ENCODE results near the gene STX5.
A peak's percentile ranks its signal among the peaks of the same experiment; 100 is the strongest.
"Not testable (repeated sequence)": the region's sequence is repeated elsewhere in the genome, so short reads cannot be mapped to it uniquely, and the experiment has no call there.

Gene STX5

DNA sequence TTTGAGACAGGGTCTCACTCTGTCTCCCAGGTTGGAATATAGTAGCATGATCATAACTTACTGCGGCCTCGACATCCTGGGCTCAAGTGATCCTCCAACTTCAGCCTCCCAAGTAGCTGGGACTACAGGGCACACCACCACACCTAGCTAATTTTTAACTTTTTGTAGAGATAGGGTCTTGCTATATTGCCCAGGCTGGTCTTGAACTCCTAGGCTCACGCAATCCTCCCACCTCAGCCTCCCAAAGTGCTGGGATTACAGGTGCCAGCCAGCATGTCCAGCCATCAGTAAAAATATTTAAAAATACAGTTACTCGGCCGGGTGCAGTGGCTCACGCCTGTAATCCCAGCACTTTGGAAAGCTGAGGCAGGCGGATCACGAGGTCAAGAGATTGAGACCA lies 3.7 kb downstream of the STX5 start:
- DNase-seq, result not testable (repeated sequence)

DNA sequence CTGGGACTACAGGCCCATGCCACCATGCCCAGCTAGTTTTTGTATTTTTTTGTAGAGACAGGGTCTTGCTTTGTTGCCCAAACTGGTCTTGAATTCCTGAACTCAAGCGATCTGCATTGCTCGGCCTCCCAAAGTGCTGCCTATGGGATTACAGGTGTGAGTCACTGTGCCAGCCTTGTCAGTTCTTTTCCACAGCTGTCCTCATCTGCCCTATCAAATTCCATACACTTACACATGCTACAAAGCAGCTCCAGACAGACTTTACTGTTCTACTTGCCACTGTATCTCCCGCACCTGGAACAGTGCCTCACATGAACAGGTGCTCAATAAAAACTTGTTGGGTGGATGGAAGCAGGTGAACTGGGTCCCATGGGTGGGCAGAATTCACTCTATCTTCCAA lies 8.2 kb downstream of the STX5 start:
- DNase-seq, result no peak

DNA sequence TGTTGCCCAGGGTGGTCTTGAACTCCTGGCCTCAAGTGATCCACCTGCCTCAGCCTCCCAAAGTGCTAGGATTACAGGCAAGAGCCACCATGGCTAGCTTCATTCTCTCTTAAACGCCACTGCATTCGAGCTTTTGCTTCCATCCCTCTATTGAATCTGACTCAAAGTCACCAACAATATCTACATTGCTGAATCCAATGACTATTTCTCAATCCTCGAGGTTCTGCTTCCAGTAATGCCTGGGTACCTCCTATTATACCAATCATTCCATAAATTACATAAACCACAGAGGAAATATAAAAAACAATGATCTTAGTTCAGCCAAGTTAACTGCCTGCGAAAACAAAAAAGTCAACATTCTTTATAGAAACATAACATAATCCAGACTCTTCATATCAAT lies 14.7 kb downstream of the STX5 start:
- no peak for DNase-seq

DNA sequence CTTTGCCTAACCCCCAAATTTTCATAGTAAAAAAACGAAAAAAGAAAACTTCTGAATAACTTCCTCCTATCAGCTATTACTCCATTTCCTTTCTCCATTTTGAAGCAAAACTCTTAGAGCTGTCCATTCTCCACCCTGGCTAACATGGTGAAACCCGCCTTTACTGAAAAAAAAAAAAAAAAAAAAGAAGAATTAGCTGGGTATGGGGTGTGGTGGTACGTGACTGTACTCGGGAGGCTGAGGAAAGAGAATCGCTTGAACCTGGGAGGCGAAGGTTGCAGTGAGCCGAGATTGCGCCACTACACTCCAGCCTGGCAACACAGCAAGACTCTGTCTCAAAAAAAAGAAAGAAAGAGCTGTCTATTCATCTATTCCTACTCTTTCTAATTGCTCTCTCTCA lies 15.3 kb downstream of the STX5 start:
- DNase-seq, result no peak

DNA sequence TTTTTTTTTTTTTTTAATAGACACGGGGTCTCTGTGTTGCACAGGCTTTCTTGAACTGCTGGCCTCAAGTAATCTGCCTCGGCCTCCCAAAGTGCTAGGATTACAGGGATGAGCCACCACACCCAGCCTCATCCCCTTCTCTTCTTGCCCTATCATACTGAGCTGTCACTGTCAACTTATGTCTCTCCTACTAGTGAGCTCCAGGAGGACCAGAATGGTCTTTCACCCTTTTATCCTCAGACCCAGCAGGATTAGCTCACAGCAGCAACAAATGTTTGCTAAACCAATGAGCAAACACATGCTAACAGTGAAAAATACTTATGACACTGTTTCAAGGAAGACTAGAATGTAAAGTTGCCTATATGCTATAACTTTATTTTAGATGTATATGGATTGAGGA lies 20.2 kb downstream of the STX5 start:
- no peak for DNase-seq

DNA sequence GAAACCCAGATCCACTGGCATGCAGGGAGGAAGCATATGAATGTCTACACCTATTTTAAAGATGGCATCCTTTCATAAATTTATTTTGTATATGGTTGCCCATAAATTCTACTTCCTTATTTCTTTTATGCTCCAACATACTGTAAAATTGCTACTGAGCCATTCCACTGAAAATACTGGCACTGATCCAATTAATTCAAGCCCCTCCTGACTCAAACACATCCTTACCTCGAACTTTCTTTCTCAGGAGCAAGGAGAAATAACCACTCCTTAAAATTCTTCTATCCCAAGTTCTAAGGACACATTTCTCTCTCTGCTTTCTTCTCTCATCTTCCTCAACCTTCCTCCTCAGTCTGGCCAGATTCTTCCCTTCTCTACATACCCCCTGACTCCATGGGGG lies 21.1 kb downstream of the STX5 start:
- DNase-seq, result no peak

DNA sequence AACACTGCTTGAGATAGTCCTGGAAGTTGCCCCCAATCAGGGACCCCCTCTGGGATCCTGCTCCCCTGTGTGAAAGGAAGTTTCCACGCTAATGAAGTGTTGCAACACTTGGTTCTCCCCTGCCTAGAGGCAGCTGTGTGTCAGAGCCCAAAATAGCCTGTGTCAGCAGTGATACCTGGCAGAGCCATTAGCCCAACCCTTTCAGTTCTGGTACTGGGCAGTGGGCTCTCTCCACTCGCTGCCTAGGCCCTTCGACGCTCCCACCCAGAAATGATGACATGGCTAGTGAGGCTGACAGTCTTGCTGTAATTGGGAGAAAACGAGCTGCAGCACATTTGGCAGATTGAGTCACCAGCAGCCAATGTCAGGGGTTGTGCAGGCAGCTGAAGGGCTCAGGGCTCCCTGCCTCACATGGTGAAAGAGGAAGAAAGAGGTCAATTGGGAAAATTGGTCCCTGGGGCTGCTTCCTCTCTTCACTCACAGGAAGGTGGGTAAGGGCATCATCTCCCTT lies 25.2 kb downstream of the STX5 start:
- no peak for DNase-seq

DNA sequence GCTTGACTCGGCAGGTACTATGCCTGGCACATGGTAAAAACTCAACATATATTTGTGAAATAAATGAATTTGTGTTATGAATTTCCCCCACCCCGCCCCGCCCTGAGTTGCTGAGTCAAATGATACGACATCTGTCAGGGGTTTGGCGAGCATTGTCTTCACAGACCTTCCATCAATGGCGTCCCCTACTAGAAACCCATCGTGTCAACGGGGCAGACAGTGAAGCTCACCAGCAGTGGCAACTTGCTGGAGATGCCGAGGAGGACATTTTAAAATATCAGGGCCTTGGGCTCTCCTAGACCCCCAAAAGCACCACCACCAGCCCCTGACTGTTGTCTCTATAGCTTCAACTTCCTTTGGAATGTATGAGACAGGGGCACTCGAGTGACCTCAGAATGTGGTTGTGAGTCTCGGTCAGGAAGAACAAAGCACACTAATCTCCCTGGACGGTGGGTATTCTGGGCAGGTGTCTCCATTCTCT lies 25.9 kb downstream of the STX5 start:
- no peak for DNase-seq

DNA sequence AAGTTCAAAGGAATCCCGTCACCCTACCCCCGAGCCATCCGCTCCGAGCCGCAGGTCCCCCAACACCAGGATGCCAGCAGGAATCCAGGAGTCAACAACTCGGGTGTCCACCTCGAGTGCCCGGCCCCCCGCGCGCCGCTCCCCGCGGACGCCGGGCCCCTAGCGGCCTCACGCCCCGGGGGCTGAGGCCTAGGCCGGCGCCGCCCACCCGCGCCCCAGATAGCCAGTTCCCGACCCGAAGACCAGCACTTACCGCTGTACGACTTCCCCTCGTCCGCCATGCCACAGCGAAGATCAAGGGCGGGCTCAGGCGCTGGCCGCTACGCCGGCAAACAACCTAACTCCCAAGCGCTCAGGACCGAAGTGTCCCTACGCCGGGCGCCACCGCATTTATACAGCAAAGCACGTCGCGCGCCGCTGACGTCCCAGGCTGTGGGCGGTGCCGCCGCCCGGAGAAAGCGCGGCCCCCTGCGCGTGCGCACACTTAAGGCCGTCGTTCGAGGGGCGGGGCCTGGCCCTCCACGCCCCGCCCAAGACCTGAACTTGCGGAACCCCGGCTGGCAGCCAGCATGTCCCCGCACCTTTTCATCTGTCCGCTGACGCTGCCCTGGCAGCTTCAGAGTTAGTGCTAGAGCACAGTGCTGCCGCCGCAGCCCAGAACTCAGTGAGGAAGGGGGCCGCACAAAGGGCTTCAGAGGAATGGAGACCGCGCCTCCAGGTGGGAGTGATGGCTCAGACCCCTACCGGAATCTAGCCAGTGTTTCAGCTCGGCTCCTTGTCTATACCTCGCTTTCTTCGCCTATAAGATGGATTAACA lies 26.6 kb downstream of the STX5 start, which contains the start of gene NXF1:
NXF1 (minus strand) TSS at position 365 of the 817 bp plus-strand sequence; CDS start at position 281, 84 bp downstream.
- peak; percentile 91 to 97 (median 95) for DNase-seq

DNA sequence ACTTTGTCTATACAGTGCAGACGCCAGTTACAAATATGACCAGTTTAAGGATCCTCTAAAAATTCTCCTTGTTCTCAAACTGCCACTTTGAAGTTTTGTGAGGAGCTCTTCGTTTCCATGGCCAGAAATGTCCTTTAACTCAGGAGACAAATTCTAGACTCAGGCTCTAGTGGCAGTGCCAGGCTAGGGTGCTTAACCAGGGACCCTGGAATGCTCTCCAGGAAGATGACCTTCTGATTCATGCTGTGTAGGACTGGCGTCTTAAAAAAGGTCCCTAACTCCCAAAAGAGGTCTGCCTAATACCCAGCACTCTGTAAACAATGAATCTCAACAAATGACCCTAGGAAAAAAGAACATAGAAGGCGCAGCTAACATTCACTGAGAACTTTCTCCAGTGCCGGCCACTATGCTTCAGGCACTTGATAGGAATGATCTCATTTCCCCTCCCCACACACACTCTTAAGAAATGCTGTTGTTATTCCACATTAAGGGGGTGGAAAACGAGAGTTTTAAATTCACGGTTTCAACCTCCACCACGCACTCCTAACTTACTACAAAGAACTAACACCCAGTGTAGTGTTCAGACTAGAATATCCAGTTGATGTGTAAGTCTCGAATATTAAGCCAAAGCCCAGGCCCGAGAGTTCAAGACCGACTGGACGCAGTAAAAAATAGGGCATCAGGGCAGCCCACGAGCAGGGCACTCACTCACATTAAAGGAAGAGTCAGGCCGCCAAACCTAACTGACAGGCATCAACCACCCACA lies 27.4 kb downstream of the STX5 start:
- no peak for DNase-seq

DNA sequence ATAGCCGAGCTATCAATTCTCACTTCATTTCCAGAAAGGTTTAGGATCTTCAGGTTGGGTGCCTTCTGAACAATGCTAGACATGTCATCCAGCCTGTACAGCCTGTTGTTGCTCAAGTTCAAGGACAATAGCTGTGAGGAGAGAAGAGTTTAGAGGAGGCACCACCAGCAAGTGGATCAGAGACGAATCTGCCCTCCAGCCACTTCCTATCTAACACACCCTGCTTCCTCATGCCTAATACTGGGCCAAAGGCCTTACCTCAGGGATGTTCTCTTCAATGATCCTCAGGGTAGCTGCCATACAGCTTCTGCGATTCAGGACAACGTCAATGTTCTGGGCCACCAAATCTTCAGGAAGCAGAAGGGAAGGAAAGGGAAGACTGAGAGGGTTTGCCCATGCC lies 30.8 kb downstream of the STX5 start:
- no peak for DNase-seq

DNA sequence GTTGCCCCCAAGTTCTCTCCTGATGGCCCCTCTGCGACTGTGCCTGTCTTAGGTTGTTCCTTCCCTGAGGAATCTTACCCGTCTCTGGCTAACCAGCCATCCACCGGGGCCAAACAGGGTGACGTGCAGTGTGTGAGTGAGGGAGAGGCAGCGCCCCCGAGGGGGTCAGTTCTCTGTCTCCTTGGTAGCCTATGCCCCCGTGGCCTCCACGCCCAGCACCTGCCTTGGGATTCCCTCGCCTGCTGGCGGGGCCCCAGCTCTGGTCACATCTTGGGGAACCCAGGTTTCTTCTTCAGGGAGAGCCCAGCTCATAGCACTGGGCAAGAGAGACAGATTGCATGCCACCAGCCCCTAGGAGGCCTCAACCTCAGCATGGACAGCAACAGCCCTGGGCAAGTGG lies 32.4 kb downstream of the STX5 start:
- DNase-seq, result no peak

DNA sequence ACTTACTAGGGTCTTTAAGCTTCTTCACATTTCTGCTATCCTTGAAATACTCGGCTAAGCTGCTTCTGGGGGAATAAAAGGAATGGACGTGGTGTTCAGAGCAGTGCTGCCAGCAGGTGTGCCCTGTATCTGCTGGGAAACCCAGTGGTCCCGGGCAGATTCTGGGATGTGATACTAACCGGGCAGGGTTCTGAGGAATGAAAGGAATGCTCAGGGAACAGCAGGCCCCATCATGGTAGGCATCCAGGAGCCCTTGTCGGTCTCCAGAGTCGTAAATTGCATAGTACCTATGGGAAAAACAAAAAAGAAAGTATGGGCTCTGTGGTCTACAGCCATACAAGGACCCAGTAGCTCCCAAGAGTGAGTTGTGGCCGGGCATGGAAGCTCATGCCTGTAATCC lies 35.6 kb downstream of the STX5 start:
- no peak for DNase-seq

DNA sequence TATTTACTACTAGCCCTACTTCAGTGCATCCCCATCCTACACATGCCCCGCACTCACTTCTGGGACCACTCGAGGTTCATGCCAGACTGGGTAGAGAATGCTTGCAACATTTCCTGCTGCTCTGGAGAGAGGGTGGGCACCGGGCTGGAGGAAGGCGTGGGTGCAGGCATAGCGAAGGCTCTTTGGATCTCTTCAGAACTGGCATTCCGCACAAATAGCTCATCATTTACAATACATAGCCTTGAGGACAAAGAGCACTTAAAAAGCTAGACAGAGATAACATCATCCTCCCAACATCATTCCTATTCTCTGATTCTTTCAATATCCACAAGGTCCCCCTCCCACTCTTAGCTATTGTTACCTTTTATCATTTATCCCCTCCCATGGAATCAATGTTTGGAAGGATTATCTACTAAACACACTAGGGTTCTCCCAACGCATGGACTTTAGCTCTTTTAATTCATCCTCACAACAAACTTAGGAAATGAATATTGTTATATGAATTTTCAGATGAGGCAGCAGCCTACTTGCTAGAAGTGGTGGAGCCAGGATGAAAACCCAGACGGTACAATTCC lies 37.6 kb downstream of the STX5 start:
- no peak for DNase-seq

DNA sequence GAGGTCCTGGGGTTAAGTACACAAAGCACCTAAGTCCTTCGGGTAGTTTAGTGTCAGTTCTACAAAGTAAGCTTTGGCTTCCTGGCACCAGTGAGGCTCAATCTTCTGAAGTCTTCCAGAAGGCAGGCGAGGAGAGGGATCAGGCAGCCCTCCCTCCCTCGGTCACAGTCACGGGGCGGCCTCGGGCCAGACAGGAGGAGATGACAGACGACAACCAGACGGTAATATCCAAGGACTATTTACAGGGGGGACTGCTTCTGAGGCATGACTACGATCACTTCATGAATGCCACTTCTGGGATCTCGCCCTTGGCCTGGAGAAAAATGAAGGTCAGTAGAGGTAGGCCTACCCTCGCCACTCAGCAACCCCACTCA lies 39.7 kb downstream of the STX5 start:
- DNase-seq, result no peak

DNA sequence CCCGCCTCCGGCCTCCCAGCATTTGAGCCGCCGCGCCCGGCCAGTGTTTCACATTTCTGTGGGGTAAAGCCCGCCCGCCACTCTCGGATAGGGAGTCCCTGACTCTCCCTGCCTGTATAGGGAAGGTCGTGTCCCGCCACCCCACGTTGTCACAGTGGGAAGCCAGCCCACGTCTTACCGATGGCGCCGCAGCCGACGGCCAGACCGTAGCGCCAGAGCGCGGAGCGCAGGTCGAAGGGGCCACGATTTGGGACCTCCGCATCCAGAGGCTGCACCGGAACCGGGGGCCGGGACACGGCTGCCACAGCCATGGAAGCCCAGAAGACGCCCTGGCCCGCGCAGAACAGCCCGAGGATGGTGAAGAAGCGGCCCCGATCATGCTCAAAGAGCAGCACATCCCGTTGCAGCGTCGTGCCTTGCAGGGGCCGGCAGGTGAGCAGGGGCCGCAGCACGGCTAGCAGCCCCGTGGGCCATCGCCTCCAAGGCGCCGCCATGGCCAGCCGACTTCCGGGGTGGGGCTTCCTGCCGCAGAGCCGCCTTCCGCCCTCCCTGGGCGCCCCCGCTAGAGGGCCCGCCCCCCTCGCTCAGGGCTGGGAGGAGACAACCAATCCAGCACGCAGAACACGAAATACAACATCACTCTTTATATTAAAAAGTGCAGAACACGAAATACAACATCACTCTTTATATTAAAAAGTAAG lies 40.2 kb downstream of the STX5 start, which contains the start of gene TMEM223:
TMEM223 (minus strand) TSS at position 506 of the 701 bp plus-strand sequence; CDS start at position 494, 12 bp downstream.
- peak; percentile 80 to 90 (median 87) for DNase-seq

DNA sequence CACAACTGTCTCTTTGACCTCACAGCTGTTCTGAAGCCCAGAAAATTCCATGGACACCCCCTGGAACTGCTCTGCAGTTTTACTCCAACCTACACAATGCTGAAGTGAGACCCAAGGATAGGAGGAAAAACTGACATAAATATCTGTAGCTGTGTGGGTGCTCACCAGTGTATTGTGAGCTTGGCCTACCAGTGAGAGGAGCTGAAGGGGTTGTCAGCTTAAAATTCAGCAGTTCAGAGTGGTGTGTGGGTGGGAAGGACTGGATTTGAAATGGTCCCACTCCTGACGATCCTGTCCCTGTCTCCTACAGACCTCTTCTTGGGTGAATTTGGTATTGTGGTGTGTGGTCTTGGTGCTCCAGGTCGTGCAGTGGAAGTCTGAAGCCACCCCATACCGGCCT lies 42.3 kb downstream of the STX5 start:
- DNase-seq, result no peak

DNA sequence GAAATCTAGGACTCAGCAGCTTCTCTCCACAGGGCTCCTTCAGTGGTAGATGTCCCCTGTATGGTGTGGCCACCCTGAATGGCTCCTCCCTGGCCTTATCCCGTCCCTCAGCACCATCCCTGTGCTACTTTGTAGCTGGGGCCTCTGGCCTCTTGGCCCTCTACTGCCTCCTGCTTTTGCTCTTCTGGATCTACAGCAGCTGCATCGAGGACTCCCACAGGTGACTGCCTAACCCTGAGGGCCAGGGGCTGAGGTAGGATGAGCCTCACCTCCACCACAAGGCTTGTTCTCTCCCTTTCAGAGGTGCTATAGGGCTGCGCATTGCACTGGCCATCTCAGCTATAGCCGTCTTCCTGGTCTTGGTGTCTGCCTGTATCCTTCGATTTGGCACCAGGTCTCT lies 42.9 kb downstream of the STX5 start:
- DNase-seq, result no peak

DNA sequence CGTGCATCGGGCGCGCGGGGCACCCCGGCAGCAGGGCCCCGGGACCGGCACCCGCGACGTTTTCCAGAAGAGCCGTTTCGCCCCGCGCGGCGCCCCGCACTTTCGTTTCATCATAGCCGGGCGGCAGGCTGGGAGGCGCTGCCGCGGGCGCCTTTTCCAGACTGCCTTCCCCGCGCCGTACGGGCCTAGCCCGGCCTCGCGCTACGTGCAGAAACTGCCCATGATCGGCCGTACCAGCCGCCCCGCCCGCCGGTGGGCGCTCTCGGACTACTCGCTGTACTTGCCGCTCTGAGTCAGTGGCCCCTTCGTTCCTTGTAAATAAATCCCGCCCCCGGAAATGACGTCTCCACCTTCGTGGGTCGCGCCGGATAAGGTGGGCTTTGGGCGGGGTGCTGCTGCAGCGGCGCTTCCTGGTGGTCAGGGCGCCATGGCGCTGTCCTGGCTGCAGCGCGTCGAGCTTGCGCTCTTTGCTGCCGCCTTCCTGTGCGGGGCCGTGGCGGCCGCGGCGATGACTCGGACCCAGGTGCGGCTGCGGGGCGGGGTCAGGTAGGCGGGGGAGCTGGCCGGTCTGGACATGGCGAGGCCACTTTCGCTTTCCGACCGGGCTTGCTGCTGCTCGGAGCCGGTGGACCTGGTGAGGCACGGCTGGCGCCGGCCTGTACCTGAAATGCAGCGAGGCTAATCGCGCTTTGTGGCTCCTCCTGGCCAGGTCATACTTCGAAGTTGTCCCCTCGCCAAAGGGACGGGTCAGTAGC lies 44.7 kb downstream of the STX5 start, which contains the start of gene TMEM179B:
TMEM179B (plus strand) TSS at position 398 of the 755 bp plus-strand sequence; CDS start at position 428, 30 bp downstream.
- DNase-seq, result peak; percentile 91 to 99 (median 96)

DNA sequence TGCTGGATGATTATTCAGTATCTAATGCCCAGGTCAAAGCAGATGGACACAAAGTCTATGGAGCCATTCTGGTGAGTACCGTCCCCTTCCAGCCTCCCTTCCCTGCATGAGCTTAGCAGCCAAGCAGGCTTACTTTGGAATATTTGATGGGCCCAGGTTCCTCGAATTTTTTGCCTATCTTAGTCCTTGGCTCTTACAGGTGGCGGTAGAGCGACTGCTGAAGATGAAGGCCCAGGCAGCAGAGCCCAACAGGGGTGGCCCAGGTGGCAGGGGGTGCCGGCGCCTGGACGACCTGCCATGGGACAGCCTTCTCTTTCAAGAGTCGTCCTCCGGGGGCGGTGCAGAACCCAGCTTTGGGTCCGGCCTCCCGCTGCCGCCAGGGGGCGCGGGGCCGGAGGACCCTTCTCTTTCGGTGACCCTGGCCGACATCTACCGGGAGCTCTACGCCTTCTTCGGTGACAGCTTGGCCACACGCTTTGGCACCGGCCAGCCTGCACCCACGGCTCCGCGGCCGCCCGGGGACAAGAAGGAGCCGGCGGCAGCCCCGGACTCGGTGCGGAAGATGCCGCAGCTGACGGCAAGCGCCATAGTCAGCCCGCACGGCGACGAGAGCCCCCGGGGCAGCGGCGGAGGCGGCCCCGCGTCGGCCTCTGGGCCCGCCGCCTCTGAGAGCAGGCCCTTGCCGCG lies 45.4 kb downstream of the STX5 start:
- DNase-seq, result peak; percentile 66 to 88 (median 79)

DNA sequence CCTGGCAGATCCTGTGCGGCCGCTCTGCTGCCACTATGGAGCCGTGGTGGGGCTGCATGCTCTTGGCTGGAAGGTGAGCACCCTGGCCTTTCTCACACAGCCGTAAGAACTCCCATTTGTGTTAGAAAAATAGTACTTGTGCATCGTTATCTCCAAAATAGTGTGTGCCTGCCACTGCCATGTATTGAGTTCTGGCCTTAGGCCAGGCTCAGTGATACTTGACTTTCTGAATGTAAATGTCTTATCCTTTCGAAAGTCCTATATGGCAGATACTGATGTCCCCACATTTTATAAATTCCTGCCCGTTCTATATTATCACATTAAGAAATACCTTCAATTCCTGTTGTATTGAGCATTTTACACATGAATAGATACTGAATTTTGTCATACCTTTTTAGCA lies 49.1 kb downstream of the STX5 start:
- DNase-seq, result no peak
